HG03521 (cell line): ENCODE results near the gene SOX18.
"Not testable (repeated sequence)": the region's sequence is repeated elsewhere in the genome, so short reads cannot be mapped to it uniquely, and the experiment has no call there.

ENCODE experiments used
- ATAC-seq: cut with Tn5 transposase; IDR thresholded peaks from one replicate; pipeline ENCODE4 v1.9.1; 2021; ENCODE audit warnings: mild to moderate bottlenecking, moderate library complexity; ENCODE audit not compliant: unreplicated experiment

Gene SOX18

GRCh38 chr20:64049060-64049877, at the start of gene SOX18:
SOX18 (minus strand) TSS chr20:64049639; CDS start chr20:64049516, 123 bp downstream.
- ATAC-seq, result no peak

DNA sequence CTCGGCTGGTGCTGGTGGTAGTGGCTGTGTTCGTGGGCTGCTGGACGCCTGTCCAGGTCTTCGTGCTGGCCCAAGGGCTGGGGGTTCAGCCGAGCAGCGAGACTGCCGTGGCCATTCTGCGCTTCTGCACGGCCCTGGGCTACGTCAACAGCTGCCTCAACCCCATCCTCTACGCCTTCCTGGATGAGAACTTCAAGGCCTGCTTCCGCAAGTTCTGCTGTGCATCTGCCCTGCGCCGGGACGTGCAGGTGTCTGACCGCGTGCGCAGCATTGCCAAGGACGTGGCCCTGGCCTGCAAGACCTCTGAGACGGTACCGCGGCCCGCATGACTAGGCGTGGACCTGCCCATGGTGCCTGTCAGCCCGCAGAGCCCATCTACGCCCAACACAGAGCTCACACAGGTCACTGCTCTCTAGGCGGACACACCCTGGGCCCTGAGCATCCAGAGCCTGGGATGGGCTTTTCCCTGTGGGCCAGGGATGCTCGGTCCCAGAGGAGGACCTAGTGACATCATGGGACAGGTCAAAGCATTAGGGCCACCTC, 49.1 kb upstream of the SOX18 start:
- ATAC-seq, result no peak

DNA sequence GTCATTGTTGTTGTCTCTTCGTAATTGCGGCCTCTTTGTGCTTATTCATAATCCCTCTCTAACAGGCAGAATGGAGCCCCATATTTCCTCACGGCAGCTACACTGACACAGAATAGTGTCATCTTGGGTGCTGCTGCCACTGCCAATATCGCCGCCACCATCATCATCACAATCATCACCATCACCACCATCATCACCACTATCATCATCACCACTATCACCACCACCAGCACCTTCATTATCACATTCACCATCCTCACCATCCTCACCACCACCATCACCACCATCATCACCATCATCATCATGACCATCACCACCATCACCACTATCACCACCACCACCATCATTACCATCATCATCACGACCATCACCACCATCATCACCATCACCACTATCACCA, 47.1 kb upstream of the SOX18 start:
- ATAC-seq, result no peak

GRCh38 chr20:64095927-64096326, 46.5 kb upstream of the SOX18 start:
- no peak for ATAC-seq

- ATAC-seq, result no peak
Observed at GRCh38 chr20:64095455-64095854, 46.0 kb upstream of the SOX18 start.

GRCh38 chr20:64093013-64093503, 43.6 kb upstream of the SOX18 start:
- no peak for ATAC-seq

DNA sequence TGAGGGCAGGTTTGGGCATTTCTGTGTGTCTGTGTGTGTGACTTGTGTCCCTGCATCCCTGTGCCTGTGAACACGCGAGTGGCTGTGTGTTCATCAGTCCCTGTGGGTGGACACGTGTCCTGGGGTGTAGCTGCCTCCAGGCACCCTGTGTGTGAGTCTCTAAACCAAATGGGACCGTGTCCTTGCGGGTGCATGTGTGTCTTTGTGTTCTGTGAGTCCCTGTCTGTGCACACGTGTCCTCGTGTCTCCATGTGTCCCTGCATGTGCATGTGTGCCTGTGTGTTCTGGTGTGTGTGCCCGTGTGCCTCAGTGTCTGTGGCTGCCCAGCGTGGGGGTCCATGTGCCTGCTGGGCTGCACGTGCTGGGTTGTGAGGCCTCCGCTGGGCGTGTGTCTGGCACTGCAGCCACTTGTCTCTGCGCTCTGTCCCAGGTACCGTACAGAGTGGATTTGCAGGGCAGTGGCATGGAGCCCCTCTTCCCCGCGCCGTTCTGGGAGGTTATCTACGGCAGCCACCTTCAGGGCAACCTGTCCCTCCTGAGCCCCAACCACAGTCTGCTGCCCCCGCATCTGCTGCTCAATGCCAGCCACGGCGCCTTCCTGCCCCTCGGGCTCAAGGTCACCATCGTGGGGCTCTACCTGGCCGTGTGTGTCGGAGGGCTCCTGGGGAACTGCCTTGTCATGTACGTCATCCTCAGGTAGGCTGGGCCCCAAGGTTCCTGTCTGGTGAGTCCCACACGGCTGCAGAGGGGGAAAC, 43.0 kb upstream of the SOX18 start:
- ATAC-seq, result no peak

DNA sequence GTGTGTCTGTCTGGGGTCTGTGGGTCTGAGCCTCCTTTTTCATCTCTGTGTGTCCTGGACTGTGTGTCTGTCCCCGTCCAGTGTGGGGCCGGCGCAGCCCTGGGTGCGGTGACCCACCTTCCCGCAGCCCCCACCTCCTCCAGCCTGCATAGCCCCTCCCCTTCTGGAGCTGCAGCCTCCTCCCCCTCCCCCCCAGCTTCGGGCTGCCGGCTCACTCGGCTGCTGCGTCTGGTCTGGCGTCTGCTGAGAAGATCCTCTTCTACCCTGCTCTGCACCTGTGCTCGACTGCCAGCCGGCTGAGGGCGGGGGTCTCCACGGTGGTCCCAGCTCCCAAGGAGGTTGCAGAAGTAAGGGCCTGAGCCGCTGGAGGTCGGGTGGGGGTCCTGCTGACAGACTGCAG, 42.3 kb upstream of the SOX18 start:
- ATAC-seq, result no peak

DNA sequence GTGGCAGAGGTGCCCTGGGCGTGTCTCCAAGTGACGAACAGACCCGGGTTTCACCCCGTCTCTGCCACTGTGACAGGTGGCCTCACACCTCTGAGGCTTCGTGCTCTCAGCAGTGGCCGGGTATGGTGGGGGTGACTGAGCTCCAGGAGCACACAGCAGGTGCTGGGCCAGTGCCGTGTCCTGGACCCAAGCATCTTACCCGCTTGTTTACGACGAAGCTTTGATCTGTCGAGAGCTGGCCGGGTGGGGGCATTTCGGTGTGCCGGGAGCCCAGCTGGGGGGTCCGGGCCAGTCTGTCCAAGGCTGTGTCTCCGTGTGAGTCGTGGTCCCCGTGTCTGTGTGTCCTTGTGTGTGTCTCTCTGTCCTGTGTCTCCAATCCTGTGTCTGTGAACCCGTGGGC, 41.9 kb upstream of the SOX18 start:
- ATAC-seq, result no peak

- no peak for ATAC-seq
Observed at GRCh38 chr20:64090165-64090564, 40.7 kb upstream of the SOX18 start.

- ATAC-seq, result not testable (repeated sequence)
Observed at GRCh38 chr20:64088586-64088985, 39.1 kb upstream of the SOX18 start.

DNA sequence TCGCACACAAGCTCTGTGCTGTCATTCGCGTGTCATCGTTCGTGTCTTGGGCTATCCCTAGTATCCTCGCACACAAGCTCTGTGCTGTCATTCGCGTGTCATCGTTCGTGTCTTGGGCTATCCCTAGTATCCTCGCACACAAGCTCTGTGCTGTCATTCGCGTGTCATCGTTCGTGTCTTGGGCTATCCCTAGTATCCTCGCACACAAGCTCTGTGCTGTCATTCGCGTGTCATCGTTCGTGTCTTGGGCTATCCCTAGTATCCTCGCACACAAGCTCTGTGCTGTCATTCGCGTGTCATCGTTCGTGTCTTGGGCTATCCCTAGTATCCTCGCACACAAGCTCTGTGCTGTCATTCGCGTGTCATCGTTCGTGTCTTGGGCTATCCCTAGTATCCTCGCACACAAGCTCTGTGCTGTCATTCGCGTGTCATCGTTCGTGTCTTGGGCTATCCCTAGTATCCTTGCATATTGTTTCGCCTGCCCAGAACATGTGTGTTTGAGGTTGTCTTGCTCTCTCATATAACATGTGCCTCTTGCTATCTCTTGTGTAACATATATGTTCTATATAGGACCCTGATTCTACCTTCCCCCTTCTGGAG, 37.9 kb upstream of the SOX18 start:
- ATAC-seq, result not testable (repeated sequence)

DNA sequence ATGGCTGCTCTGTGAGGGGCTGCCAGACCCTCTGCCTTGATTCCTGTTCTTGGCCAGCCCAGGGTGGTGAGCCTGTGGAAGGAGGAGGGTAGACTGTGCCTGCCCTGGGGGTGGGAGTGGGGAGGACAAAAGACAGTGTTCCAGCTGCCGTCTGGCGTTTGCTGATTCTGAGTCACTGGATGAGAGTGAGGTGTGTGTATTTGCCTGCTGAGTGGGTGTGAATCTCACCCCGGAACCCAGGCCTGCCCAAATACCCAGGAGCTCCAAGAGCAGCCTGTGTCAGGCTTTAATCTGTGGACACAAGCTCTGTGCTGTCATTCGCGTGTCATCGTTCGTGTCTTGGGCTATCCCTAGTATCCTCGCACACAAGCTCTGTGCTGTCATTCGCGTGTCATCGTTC, 37.4 kb upstream of the SOX18 start:
- ATAC-seq, result no peak

- ATAC-seq, result no peak
Observed at GRCh38 chr20:64084685-64085152, 35.3 kb upstream of the SOX18 start.

DNA sequence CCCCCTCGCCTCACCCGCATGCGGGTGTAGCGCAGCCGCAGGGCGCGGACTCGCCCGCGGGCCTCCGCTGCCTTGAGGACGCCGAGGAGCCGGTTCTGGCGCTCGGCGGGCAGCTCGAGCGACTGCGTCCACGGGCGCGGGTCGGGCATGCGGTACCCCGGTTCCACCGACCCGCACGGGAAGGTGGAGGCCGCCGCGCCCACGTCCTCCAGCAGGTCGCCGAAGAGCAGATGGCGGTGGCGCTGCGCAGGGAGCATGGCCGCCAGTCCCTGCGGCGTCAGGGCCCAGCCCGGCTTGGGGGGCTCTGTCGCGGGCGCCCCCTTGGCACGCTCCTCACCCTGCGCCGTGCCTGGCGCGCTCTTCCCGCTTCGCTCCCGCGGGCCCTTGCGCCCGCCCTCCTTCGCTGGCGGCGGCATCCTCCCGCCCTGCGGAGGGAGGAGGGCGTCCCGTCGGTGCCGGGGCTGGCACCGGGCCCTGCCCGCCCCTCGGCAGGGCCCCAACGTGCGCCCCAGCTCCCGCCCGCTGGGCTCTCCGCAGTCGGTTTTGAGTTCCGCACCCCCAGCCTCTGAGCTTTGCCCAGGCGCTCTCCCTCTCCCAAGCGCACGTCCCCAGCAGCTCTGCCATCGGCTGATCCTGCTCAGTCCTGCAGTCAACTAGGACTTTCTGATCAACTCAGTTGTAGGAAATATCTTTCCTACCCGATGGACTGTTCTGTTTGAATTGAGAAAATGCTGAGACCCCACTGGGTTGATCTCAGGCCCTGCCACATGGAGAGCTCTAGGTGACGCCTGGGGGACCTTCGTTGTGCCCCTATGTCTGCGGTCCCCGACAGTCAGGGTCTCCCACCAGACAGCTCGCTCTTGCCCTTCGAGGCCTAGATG, 34.6 kb upstream of the SOX18 start, which contains the start of gene LKAAEAR1:
Gene LKAAEAR1 (minus strand): TSS at position 595 of the 881 bp plus-strand sequence. CDS start 179 bp downstream, at position 416.
- no peak for ATAC-seq

DNA sequence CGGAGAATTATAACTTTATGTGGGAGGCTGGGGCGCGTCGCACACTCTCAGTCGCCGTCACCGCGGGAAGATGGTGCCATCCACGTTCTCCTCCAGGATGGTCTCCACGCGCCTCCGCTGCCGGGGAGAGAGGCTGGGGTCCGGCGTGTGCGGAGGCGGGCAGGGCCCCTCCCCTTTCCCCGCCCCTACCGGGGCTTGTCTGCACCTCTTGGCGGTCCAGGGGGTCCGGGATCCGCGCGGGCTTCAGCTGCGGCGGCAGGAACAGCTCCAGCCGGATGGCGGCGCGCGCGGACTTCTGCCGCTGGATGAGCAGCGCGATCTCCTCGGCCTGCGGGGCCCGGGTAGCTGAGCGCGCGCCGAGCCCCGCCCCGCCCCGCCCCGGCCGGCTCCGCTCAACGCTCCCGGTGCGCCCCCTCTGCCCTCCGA, 34.0 kb upstream of the SOX18 start:
- no peak for ATAC-seq

DNA sequence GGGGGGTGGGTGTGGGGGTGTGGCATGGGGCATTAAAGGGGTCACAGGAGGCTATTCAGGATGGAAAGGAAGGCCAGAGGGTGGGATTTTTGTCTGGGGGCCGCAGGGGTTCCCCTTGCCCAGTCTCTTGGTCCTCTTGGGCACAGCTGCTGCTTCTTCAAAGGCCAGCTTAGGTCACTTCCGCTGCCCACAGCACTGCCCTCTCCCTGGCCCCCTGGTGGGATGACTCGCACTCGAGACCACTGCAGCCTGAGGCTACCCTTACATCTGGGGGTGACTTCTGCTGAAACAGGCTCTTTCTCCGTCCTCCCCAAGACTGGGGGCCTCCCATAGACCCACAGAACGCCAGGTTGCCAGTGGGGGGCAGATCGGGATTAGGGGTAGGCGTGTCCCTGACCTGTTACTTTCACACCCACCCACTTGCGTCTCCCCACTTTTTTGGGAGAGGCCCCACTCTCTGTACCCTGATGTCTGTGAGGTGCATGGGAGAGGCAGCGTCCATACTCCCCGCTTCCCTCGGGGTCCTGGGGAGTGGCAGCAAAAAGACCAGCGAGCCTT, 33.5 kb upstream of the SOX18 start:
- ATAC-seq, result no peak

DNA sequence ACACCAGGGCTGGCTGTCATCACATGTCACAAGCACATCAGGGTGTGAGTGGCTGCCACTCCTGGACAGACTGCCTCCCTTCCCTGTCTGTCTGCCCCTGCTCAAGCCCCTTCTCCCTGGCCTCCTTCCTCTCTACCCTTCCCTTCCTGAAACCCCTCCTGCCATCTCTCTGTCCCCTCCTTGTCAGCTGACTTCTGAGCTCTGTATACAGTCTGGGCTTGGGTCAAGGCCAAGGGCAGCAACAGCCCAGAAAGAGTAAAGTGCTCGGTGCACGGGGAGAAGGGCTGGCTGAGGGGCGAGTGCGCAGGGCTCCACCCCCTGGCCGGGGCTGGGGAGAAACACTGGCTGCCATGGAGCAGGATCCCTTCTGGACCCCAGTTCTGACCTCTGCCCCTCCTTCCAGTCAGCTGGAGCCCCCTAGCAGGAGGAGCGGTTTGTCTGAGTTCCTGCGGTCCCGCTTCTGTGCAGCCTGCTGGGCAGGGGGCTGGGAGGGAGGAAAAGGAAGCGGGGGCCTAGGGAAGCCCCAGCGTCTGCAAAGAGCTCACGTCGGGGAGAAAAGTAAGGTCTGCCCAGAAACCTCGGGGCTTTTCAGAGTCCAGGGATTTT, 32.8 kb upstream of the SOX18 start:
- no peak for ATAC-seq

- no peak for ATAC-seq
Observed at GRCh38 chr20:64081624-64081964, 32.2 kb upstream of the SOX18 start.
